GM13976 (cell line): Measurements from ENCODE around the gene ATP8B4.

ENCODE experiments used
- DNase-seq: peaks from one replicate; pipeline ENCODE4 v3.0.0; 2012; ENCODE audit warnings: low spot score
- CTCF ChIP-seq: IDR thresholded peaks from 2 replicates; pipeline ENCODE4 v1.5.1; 2012; ENCODE audit warnings: borderline replicate concordance, mild to moderate bottlenecking; ENCODE audit not compliant: insufficient read depth; ENCODE audit errors: extremely low read depth, missing control alignments, control extremely low read depth
- in situ Hi-C: fragments of 300-500 bp; cut with MboI; formaldehyde crosslinking; loops from one replicate; pipeline ENCODE4 v1.12.0; 2022; ENCODE audit warnings: low sequenced_read_pairs, mixed read lengths, inconsistent platforms; ENCODE audit not compliant: unreplicated experiment

The ATP8B4 gene

GRCh38 chr15:49927189-49927861 is 191.7 kb downstream of the ATP8B4 start:
- in situ Hi-C loops, result no loop called here
- TF ChIP-seq CTCF, result no peak
- no peak for DNase-seq

- no peak for TF ChIP-seq CTCF
- no peak for DNase-seq
- in situ Hi-C loops, result no loop called here
These were observed 192.3 kb downstream of the ATP8B4 start for GRCh38 chr15:49926740-49927139.

- no peak for TF ChIP-seq CTCF
- in situ Hi-C loops, result no loop called here
- no peak for DNase-seq
These were observed 195.4 kb downstream of the ATP8B4 start for GRCh38 chr15:49923671-49924070.

GRCh38 chr15:49919034-49919433 is 200.0 kb downstream of the ATP8B4 start:
- in situ Hi-C loops, result no loop called here
- no peak for TF ChIP-seq CTCF
- DNase-seq, result no peak

- DNase-seq, result no peak
- in situ Hi-C loops, result no loop called here
- TF ChIP-seq CTCF, result no peak
These were observed 200.9 kb downstream of the ATP8B4 start for GRCh38 chr15:49918121-49918520.

- DNase-seq, result no peak
- in situ Hi-C loops, result no loop called here
- TF ChIP-seq CTCF, result no peak
These were observed 202.0 kb downstream of the ATP8B4 start for GRCh38 chr15:49916998-49917397.

GRCh38 chr15:49915822-49916221 is 203.2 kb downstream of the ATP8B4 start:
- DNase-seq, result no peak
- in situ Hi-C loops, result no loop called here
- TF ChIP-seq CTCF, result no peak
